ENCODE results near the gene NUPR1.
"Not testable (repeated sequence)": the region's sequence is repeated elsewhere in the genome, so short reads cannot be mapped to it uniquely, and the experiment has no call there.

NUPR1 gene

DNA sequence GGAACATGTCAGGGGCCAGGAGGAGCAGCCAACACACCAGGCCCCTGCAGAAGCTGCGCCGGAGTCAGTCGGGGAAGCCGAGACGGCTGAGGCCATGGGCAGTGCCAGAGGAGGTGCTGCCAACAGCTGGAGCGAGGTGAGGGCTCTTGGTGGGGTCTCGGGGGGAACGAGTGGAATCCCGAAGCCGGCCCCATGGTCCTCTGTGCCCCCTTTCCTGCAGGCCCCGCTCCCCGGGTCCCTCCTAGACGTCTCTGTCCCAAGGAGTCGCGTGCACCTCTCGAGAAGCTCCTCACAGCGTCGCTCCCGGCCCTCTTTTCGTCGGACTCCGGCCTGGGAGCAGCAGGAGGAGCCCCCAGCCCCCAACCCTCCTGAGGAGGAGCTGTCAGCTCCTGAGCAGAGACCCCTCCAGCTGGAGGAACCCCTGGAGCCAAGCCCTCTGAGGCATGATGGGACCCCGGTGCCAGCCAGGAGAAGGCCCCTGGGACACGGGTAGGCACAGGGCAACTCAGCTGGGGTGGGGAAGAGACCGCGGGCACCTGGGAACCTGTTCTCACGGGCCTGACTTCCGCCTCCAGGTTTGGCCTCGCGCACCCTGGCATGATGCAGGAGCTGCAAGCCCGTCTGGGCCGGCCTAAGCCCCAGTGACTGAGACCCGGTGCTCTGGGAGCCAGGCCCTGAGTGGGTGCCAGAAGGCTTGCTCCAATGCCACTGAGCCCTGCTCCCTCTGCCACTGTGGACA lies 40.7 kb downstream of the NUPR1 start:
- Mint-ChIP-seq H3K27ac (no peak overlapping the region), H3K27me3 (no peaks in the 10 kb centered on the region), H3K9me3 (no peaks in the 10 kb centered on the region), H3K4me1 (peaks cover 56% of the 10 kb centered on the region), H3K36me3 (no peaks in the 10 kb centered on the region), H3K4me3 (no peak overlapping the region)

DNA sequence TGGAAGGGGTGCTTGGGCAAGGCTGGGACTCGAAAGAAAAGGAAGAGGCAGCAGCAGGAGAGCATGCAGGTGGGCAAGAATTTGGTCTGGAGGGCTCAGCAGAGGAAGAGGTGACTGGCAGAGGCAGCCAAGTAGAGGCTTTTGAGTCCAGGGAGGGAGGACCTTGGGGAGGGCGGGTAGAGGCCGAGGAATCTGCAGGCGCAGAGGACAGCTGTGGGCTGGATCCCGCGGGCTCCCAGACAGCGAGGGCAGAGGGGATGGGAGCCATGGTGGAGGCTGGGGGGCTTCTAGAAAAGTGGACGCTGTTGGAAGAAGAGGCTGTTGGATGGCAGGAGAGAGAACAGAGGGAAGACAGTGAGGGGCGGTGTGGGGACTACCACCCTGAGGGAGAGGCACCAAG lies 41.4 kb downstream of the NUPR1 start:
- H3K27ac Mint-ChIP-seq = peak overlapping the region; percentile 71
- H3K4me1 Mint-ChIP-seq = peaks cover 59% of the 10 kb centered on the region
- H3K9me3 Mint-ChIP-seq = no peaks in the 10 kb centered on the region
- H3K4me3 Mint-ChIP-seq = no peak overlapping the region
- H3K27me3 Mint-ChIP-seq = no peaks in the 10 kb centered on the region
- H3K36me3 Mint-ChIP-seq = no peaks in the 10 kb centered on the region

DNA sequence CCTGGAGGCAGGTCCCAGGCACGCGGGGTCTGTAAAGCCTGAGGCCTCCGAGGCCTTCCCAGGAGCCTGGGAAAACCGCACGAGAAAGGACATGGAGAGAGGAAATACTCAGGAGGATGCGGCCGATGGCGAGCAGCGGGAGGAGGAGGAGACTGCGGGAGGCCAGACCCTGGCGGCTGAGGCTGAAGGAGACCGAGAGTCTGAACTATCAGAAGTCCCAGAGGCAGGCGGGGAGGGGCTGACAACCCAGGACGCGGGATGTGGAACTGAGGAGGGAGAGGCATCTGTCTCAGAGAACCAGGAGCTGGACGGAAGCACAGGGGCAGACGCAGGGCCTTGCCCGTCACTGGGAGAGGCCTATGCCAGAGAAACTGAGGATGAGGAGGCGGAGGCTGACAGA lies 41.9 kb downstream of the NUPR1 start:
- Mint-ChIP-seq H3K4me3 (no peak overlapping the region), H3K27me3 (no peaks in the 10 kb centered on the region), H3K9me3 (no peaks in the 10 kb centered on the region), H3K4me1 (peaks cover 64% of the 10 kb centered on the region), H3K36me3 (no peaks in the 10 kb centered on the region), H3K27ac (peak overlapping the region; percentile 76)

DNA sequence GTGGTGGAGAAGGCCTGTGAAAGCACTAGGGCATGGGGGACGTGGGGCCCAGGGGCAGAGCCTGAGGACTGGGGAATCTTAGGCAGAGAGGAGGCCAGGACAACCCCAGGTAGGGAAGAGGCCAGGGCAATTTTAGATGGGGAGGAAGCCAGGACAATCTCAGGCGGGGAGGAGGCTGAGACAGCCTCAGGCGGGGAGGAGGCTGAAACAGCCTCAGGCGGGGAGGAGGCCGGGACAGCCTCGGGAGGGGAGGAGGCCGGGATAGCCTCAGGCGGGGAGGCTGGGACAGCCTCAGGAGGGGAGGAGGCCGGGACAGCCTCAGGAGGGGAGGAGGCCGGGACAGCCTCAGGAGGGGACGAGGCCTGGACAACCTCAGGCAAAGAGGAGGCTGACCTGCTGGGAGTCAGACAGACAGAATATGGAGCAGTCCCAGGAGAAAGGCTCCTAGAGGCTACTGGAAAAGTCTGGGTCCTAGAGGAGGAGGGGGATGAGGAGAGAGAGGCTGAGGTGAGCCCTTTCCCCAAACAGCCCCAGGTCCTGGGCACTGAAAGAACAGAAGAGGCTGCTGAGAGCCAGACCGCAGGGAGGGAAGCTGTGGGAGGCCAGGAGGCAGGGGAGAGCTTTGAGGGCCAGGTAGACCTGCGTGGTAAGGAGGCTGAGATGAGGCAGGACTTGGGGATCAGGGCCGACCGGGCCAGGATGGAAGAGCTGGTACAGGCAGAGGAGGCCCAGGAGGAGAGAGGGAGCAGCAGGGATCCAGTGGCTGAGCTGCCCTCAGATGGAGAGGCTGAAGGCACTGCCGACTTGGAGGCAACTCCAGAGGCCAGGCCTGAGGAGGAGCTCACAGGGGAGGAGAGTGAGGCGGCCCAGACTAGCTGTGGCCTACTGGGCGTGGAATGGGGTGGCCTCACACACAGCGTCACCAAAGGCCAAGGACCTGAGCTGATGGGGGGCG lies 42.7 kb downstream of the NUPR1 start:
- H3K9me3 Mint-ChIP-seq = no peaks in the 10 kb centered on the region
- peak overlapping the region; percentile 83 for H3K27ac Mint-ChIP-seq
- peaks cover 72% of the 10 kb centered on the region for H3K4me1 Mint-ChIP-seq
- peak overlapping the region; percentile 96 for H3K4me3 Mint-ChIP-seq
- no peaks in the 10 kb centered on the region for H3K27me3 Mint-ChIP-seq
- no peaks in the 10 kb centered on the region for H3K36me3 Mint-ChIP-seq

DNA sequence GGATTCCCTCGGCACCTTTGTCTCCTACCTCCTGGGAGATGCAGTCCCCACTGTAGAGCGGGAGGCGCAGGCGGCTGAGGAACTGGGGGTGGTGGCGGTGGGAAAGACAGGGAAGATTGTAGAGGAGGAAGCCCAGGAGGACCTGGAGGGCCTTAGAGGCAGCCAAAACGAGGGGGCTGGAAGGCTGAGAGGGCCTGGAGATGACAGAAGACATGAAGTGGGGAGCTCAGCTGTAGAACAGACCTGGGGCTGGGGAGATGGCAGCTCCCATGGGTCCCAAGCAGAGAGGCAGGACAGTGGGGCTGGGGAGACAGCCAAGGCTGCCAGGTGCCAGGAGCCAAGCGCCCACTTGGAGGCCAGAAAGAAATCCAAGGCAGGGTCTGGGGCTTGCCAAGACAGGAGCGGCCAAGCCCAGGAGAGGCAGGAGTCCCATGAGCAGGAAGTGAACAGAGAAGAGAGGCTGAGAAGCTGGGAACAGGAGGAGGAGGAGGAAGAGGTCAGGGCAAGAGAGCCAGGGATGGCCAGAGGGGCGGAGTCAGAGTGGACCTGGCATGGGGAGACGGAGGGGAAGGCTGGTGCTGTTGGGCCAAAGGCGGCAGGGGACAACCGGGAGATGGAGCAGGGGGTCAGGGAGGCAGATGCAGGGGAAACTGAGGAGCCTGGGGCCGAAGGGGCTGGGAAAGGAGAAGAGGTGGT lies 43.5 kb downstream of the NUPR1 start:
- Mint-ChIP-seq H3K27ac (peak overlapping the region; percentile 83), H3K36me3 (no peaks in the 10 kb centered on the region), H3K9me3 (no peaks in the 10 kb centered on the region), H3K4me3 (peak overlapping the region; percentile 96), H3K27me3 (no peaks in the 10 kb centered on the region), H3K4me1 (peaks cover 69% of the 10 kb centered on the region)

DNA sequence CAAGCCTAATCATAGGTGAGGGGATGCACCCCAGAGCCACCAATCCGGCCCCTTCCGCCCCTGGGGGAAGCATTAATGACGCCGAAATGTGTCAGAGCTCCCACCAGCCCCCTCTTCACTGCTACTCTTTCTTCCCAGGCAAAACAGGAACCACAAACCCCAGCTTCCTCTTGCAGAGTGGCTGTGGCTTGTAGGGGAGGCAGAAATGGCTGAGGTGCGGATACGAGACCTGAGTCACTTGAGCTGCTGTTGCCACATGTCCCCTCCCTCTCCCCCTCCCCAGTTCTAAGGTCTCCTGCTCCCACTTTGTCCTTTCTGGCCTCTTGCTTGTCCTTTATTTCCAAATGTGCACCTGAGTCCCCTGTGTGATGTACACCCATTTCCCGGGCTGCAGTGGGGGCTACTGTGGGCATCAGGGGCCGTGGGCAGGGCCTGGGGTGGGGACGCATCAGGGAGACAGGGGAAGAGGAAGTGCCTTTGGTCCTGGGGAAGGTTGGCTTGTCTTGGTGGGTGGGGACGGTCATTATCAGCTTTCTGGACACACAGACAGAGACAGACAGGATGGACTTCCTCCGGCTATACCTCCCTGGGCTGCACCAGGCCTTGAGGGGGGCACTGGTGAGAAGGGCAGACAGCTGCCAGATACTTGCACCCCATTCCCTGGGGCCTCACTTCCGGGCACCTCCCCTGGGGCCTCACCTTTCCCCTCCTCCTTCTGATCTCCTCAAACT lies 44.5 kb downstream of the NUPR1 start, which contains the start of gene APOBR:
Gene APOBR (plus strand): TSS at position 523 of the 731 bp plus-strand sequence. CDS start 39 bp downstream, at position 562.
- Mint-ChIP-seq H3K4me3 (peak within 1 kb of the TSS; percentile 96), H3K9me3 (no peaks in the 10 kb centered on the region), H3K36me3 (no peaks in the 10 kb centered on the region), H3K27ac (peak within 1 kb of the TSS; percentile 83), H3K4me1 (peaks cover 68% of the 10 kb centered on the region), H3K27me3 (no peaks in the 10 kb centered on the region)

DNA sequence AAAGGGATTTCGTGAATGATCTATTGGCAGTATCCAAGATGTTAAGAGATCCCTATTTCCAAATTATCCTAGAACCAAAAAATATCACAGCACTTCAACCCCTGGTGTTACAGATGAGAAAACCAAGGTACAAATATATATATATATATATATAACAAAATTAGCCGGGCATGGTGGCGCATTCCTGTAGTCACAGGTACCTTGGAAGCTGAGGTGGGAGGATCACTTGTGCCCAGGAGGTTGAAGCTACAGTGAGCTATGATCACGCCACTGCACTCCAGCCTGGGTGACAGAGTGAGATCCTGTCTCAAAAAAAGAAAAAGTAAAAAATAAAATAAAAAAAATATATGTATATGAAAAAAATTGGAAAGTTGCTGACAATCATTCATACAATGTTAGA lies 46.3 kb downstream of the NUPR1 start:
- peak overlapping the region; percentile 100 for H3K27ac Mint-ChIP-seq
- H3K27me3 Mint-ChIP-seq = no peaks in the 10 kb centered on the region
- H3K36me3 Mint-ChIP-seq = peaks cover 2% of the 10 kb centered on the region
- peak overlapping the region; percentile 96 for H3K4me3 Mint-ChIP-seq
- H3K4me1 Mint-ChIP-seq = peaks cover 77% of the 10 kb centered on the region
- H3K9me3 Mint-ChIP-seq = no peaks in the 10 kb centered on the region

DNA sequence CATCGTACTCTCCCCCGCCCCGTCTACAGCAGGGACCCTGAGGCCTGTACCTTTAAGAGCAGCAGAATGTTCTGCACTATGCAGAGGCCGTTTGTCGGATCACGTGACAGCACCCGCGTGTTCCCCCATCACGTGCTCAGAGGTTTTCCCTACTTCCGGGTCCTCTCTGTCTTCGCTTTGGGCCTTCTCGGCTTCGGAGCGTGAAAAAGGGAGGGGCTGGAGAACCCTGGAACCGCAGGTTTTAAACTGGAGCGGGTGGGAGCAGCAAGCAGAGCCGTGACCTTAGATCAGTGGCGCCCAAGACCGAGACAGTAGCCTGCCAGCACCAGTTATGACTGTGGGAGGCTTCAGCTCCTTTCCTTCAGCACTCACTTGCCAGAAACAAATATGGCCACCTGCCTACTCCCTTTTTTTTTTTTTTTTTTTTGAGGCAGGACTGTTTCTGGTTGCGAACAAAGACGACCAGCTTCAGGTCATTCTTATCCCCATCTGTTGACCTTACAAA lies 46.8 kb downstream of the NUPR1 start, which contains the start of gene CLN3:
Gene CLN3 (minus strand): TSS at position 105 of the 505 bp plus-strand sequence. CDS start 315 bp downstream, outside the sequence.
- Mint-ChIP-seq H3K36me3 (peaks cover 2% of the 10 kb centered on the region), H3K27ac (peak within 1 kb of the TSS; percentile 100), H3K4me1 (peaks cover 77% of the 10 kb centered on the region), H3K4me3 (peak within 1 kb of the TSS; percentile 96), H3K9me3 (no peaks in the 10 kb centered on the region), H3K27me3 (no peaks in the 10 kb centered on the region)

DNA sequence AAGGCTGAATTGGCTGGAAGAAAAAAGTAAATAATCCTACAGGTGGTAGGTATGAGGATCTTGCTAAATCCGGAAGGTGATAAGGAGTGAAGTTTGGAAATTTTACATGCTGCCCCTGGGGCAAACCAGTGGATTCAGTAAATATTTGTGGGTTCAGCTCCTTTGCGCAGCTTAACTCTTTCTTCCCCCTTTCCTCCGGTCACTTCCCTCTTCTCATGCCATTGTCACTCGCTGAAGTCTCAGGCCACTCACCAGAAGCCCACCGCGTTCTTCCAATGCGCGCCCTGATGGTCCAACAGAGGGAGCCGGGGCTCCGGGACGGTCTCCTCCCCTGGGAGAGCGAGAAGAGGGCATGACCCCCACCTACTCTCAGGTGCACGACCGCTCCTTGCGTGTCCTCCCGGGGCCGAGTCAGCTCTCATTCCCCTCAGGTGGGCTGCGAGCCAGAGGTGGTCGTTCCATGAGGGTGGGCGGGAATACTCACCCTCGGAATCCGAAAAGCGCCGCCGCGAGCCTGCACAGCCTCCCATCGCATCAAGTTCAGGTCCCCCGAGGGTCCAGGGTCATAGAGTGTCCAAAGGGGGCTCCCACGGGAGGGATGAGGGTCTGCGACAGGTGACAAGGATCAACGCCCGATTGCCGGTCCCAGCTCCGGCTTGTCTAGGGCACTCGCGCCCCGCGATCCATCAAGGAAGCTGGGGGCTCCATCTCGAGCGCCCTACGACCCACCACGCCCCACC lies 47.4 kb downstream of the NUPR1 start:
- no peaks in the 10 kb centered on the region for H3K27me3 Mint-ChIP-seq
- H3K4me3 Mint-ChIP-seq = peak overlapping the region; percentile 96
- peak overlapping the region; percentile 100 for H3K27ac Mint-ChIP-seq
- peaks cover 2% of the 10 kb centered on the region for H3K36me3 Mint-ChIP-seq
- no peaks in the 10 kb centered on the region for H3K9me3 Mint-ChIP-seq
- peaks cover 71% of the 10 kb centered on the region for H3K4me1 Mint-ChIP-seq

DNA sequence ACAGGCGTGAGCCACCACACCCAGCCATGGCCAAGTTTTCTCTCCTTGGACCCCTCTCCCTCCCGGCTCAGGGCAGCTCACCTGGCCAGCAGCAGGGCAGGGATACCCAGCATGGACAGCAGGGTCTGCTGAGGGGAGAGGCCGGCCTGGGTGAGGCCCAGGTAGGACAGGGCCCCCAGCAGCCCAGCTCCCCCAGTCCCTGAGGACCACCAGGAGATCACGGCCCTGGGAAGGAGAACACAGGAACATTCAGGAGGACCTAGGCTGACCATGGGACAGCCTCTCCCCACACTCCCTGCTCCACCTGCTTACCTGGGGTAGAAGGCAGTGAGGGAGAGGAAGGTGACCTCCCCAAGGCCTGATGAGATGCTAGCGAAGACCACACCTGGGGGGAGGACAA lies 52.5 kb downstream of the NUPR1 start:
- H3K27ac Mint-ChIP-seq = no peak overlapping the region
- no peak overlapping the region for H3K4me3 Mint-ChIP-seq
- no peaks in the 10 kb centered on the region for H3K27me3 Mint-ChIP-seq
- peaks cover 23% of the 10 kb centered on the region for H3K4me1 Mint-ChIP-seq
- H3K9me3 Mint-ChIP-seq = no peaks in the 10 kb centered on the region
- H3K36me3 Mint-ChIP-seq = peaks cover 5% of the 10 kb centered on the region

DNA sequence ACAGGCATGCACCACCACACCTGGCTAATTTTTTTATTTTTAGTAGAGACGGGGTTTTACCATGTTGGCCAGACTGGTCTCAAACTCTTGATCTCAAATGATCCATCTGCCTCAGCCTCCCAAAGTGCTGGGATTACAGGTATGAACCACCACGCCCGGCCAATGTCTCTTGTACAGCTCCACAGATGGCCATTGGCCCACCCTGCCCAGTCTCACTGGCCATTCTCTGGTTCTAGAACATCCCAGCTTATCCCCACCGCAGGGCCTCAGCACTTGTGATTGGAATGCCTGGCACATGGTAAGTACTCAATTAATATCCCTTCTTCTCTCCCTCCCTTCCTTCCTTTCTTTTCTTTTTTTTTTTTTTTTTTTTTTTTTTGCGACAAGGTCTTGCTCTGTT lies 55.4 kb downstream of the NUPR1 start:
- not testable (repeated sequence) for H3K27ac Mint-ChIP-seq, H3K36me3 Mint-ChIP-seq, H3K4me3 Mint-ChIP-seq, H3K27me3 Mint-ChIP-seq, H3K9me3 Mint-ChIP-seq, H3K4me1 Mint-ChIP-seq

Measured in activated naive CD4-positive, alpha-beta T cell treated with anti-CD3 and anti-CD28 coated beads, Interleukin-2, amount 50 U/mL, for 24 hours (primary cell).